A549 (cell line): ENCODE measurements around the gene SCO2. TPM values are rescaled to one million over a fixed set of nuclear protein-coding genes. Genes with fewer than 3 reads are reported as not detected.

ENCODE experiments used
- ATAC-seq, 2 experiments: fragments of 200-7000 bp in 1 of 2; fragments of >200 bp in 1 of 2; cut with Nextera tagmentation in 1 of 2; cut with Tn5 transposase in 1 of 2; 3 replicates each; pipeline versions ENCODE4 v1.8.0 to v1.9.1; 2018 to 2020; ENCODE audit warnings: mild to moderate bottlenecking in 1 of 2, moderate library complexity in 1 of 2
- CTCF ChIA-PET: fragments of 300-600 bp; sonication (Branson Sonifier 250); formaldehyde crosslinking; extraction: SDS; loops from one replicate; lab custom pipeline; 2021; ENCODE audit warnings: antibody characterized with exemption, inconsistent platforms; lab: Yijun Ruan, JAX
- POLR2A ChIA-PET: fragments of 350-600 bp; formaldehyde crosslinking; extraction: SDS; loops from one replicate; lab custom pipeline; 2021; ENCODE audit warnings: antibody characterized with exemption, inconsistent platforms; lab: Yijun Ruan, JAX
- DNase-seq, 2 experiments: peaks; one replicate each; pipeline versions ENCODE4 v3.0.0 to v3.0.0-alpha.2; 2011 to 2016; ENCODE audit warnings: low read depth in 1 of 2, low spot score in 1 of 2
- FAIRE-seq: peaks from 2 replicates; lab custom pipeline; 2011; peaks lifted over from hg19 to GRCh38; lab: Jason Lieb, UNC
- H3K27ac ChIP-seq, 2 experiments: fragments of >200 bp; sonication (Bioruptor Twin); formaldehyde crosslinking; 3 replicates each; pipeline ENCODE4 v1.5.1; 2016 to 2017
- H3K4me1 ChIP-seq: fragments of >200 bp; sonication (Bioruptor Twin); formaldehyde crosslinking; 3 replicates; pipeline ENCODE4 v1.6.1; 2016
- H3K4me2 ChIP-seq: fragments of >200 bp; sonication (Bioruptor Twin); formaldehyde crosslinking; 3 replicates; pipeline ENCODE4 v1.6.1; 2016
- H3K4me3 ChIP-seq: fragments of >200 bp; sonication (Bioruptor Twin); formaldehyde crosslinking; 3 replicates; pipeline ENCODE4 v1.5.1; 2016
- H3K9me3 ChIP-seq: fragments of >200 bp; sonication (Bioruptor Twin); formaldehyde crosslinking; 3 replicates; pipeline ENCODE4 v1.6.1; 2016
- ATOH8 ChIP-seq: fragments of 250-450 bp; sonication (Bioruptor Pico); IDR thresholded peaks from 2 replicates; pipeline ENCODE4 v1.5.0; 2020; ENCODE audit warnings: low read depth, mild to moderate bottlenecking, moderate library complexity
- BCL3 ChIP-seq: fragments of >200 bp; sonication (Bioruptor Twin); formaldehyde crosslinking; IDR thresholded peaks from 3 replicates; pipeline ENCODE4 v1.6.1; 2016
- BHLHE40 ChIP-seq: IDR thresholded peaks from 2 replicates; pipeline ENCODE4 v1.6.1; 2012; ENCODE audit warnings: low read depth, low read length, inconsistent platforms
- CBX8 ChIP-seq: fragments of 200-600 bp; sonication (generic); IDR thresholded peaks from 2 replicates; pipeline ENCODE4 v1.6.1; 2016
- CEBPB ChIP-seq, 2 experiments: fragments of >200 bp in 1 of 2; sonication (Bioruptor Twin) in 1 of 2; formaldehyde crosslinking in 1 of 2; IDR thresholded peaks; 2 replicates each; pipeline ENCODE4 v1.6.1; 2012 to 2016
- CHD2 ChIP-seq: fragments of 150-350 bp; IDR thresholded peaks from 2 replicates; pipeline ENCODE4 v1.6.1; 2014; ENCODE audit warnings: low read length; ENCODE audit not compliant: partially characterized antibody
- CHD4 ChIP-seq: fragments of 200-600 bp; sonication (generic); IDR thresholded peaks from 2 replicates; pipeline ENCODE4 v1.6.1; 2016; ENCODE audit warnings: antibody characterized with exemption, mild to moderate bottlenecking, borderline replicate concordance
- CTCF ChIP-seq: fragments of >200 bp; sonication (Bioruptor Twin); formaldehyde crosslinking; IDR thresholded peaks from 3 replicates; pipeline ENCODE4 v1.5.1; 2016
- E2F6 ChIP-seq: IDR thresholded peaks from 2 replicates; pipeline ENCODE4 v1.6.1; 2012; ENCODE audit warnings: low read depth, borderline replicate concordance
- EHF ChIP-seq: fragments of 250-450 bp; sonication (Bioruptor Pico); IDR thresholded peaks from 2 replicates; pipeline ENCODE4 v1.5.0; 2020; ENCODE audit warnings: mild to moderate bottlenecking
- FOSL2 ChIP-seq, 2 experiments: fragments of 450-650 bp in 1 of 2; fragments of >200 bp in 1 of 2; sonication (Bioruptor Twin) in 1 of 2; formaldehyde crosslinking; IDR thresholded peaks; 2 replicates each; pipeline versions ENCODE4 v1.5.0 to v1.6.1; 2016 to 2020; ENCODE audit warnings: mild to moderate bottlenecking in 1 of 2, moderate library complexity in 1 of 2
- HDAC2 ChIP-seq: fragments of 200-600 bp; sonication (generic); IDR thresholded peaks from 2 replicates; pipeline ENCODE4 v1.6.1; 2016
- HOXA7 ChIP-seq: fragments of 250-450 bp; sonication (Bioruptor Pico); IDR thresholded peaks from 2 replicates; pipeline ENCODE4 v1.5.0; 2020; ENCODE audit warnings: mild to moderate bottlenecking, moderate library complexity
- HOXB13 ChIP-seq: fragments of 250-450 bp; sonication (Bioruptor Pico); IDR thresholded peaks from 2 replicates; pipeline ENCODE4 v1.5.0; 2020; ENCODE audit warnings: low read depth, mild to moderate bottlenecking, moderate library complexity
- KDM1A ChIP-seq: fragments of 200-600 bp; sonication (generic); IDR thresholded peaks from 2 replicates; pipeline ENCODE4 v1.6.1; 2016; ENCODE audit warnings: low read depth, mild to moderate bottlenecking
- KDM5A ChIP-seq: fragments of 200-600 bp; sonication (generic); IDR thresholded peaks from 2 replicates; pipeline ENCODE4 v1.6.1; 2016; ENCODE audit warnings: antibody characterized with exemption, mild to moderate bottlenecking
- MAZ ChIP-seq: fragments of 150-350 bp; IDR thresholded peaks from 2 replicates; pipeline ENCODE4 v1.6.1; 2014; ENCODE audit warnings: antibody characterized with exemption, low read depth, low read length, borderline replicate concordance
- NFE2L2 ChIP-seq: fragments of 150-350 bp; conservative IDR thresholded peaks from 2 replicates; pipeline ENCODE4 v1.6.1; 2014; ENCODE audit warnings: low read length
- PHF8 ChIP-seq: fragments of 200-600 bp; sonication (generic); IDR thresholded peaks from 2 replicates; pipeline ENCODE4 v1.6.1; 2016; ENCODE audit warnings: low read depth, mild to moderate bottlenecking, antibody characterized with exemption, moderate library complexity, borderline replicate concordance
- POLR2A ChIP-seq: IDR thresholded peaks from 2 replicates; pipeline ENCODE4 v1.6.1; 2012; ENCODE audit warnings: mild to moderate bottlenecking, low read length
- RAD21 ChIP-seq, 2 experiments: fragments of >200 bp in 1 of 2; sonication (Bioruptor Twin) in 1 of 2; formaldehyde crosslinking in 1 of 2; IDR thresholded peaks in 1 of 2; conservative IDR thresholded peaks in 1 of 2; 2 replicates in 1 of 2; 3 replicates in 1 of 2; pipeline ENCODE4 v1.6.1; 2012 to 2018; ENCODE audit warnings: inconsistent platforms in 1 of 2
- RCOR1 ChIP-seq: fragments of 150-350 bp; IDR thresholded peaks from 2 replicates; pipeline ENCODE4 v1.6.1; 2014; ENCODE audit warnings: antibody characterized with exemption, low read length, low read depth
- REST ChIP-seq: fragments of 200-600 bp; sonication (generic); IDR thresholded peaks from 2 replicates; pipeline ENCODE4 v1.6.1; 2016; ENCODE audit warnings: antibody characterized with exemption, mild to moderate bottlenecking, moderate library complexity
- RNF2 ChIP-seq: fragments of 200-600 bp; sonication (generic); IDR thresholded peaks from 2 replicates; pipeline ENCODE4 v1.6.1; 2016; ENCODE audit warnings: low read depth, mild to moderate bottlenecking, antibody characterized with exemption, moderate library complexity, borderline replicate concordance
- SMC3 ChIP-seq: fragments of >200 bp; sonication (Bioruptor Twin); formaldehyde crosslinking; IDR thresholded peaks from 3 replicates; pipeline ENCODE4 v1.6.1; 2018; ENCODE audit warnings: inconsistent platforms
- SREBF2 ChIP-seq: fragments of 450-650 bp; IDR thresholded peaks from 2 replicates; pipeline ENCODE4 v1.6.1; 2014; ENCODE audit warnings: mild to moderate bottlenecking, moderate library complexity
- ZC3H11A ChIP-seq: fragments of 450-650 bp; IDR thresholded peaks from 2 replicates; pipeline ENCODE4 v1.6.1; 2014; ENCODE audit warnings: antibody characterized with exemption, mild to moderate bottlenecking
- WGBS: methylation state at CpG from one replicate; pipeline ENCODE4 v1.1.6; 2017; ENCODE audit errors: missing lambda C conversion rate; 5-methylcytosine and 5-hydroxymethylcytosine counted together
- polyA plus RNA-seq, 4 experiments: library from polyadenylated mRNA; depleted of rRNA in 3 of 4; stranded (reverse); fragments of >200 nt; fragmentation: RNase III in 1 of 4; extraction: RNeasy Plus Mini Kit Qiagen cat#74134 plus additional on column Dnase treatment in 1 of 4; gene quantifications; 2 replicates in 3 of 4; 3 replicates in 1 of 4; pipeline ENCODE4 v1.2.3, GENCODE V29; 2011 to 2017

Gene SCO2
- polyA plus RNA-seq, 2 of the 4 experiments (the other 2 are of a cell fraction): 0.37 to 1.7 TPM

GRCh38 chr22:50500452-50500851 lies 24.9 kb downstream of the SCO2 start:
- no peak overlapping the region for H3K27ac ChIP-seq
- no peak for FAIRE-seq
- H3K4me2 ChIP-seq: no peak overlapping the region
- peaks cover 7% of the 10 kb centered on the region; the same call in 1 of the 3 replicates for H3K4me1 ChIP-seq
- H3K4me3 ChIP-seq: no peak overlapping the region
- H3K9me3 ChIP-seq: no peaks in the 10 kb centered on the region
- no peak for ATAC-seq
- POLR2A ChIA-PET: interaction anchor here (0.7 kb wide), 1 partner anchor 174 kb away, joined by 3 read pairs; the partner anchor contains the start of gene DENND6B
- no peak for DNase-seq
- TF ChIP-seq HDAC2 (no peak), SREBF2 (no peak), RCOR1 (no peak), E2F6 (no peak), POLR2A (no peak), SMC3 (no peak), CHD2 (no peak), HOXA7 (CRISPR knock-in tag) (no peak), ATOH8 (CRISPR knock-in tag) (no peak), NFE2L2 (no peak), FOSL2 (IDR thresholded peaks at IDR 0.05) (no peak), FOSL2 (CRISPR knock-in tag; IDR thresholded peaks at IDR 0.05) (no peak), CEBPB (IDR thresholded peaks at IDR 0.05) (no peak), HOXB13 (no peak), CHD4 (no peak), ZC3H11A (no peak), PHF8 (no peak)
- 96% methylated on average over 12 of the region's 12 CpGs for WGBS
- CTCF ChIA-PET: interaction anchor here (1.6 kb wide), 1 partner anchor 45 kb away, joined by 3 read pairs; no protein-coding TSS in a partner anchor

- Histone ChIP-seq H3K27ac (no peak overlapping the region), H3K4me1 (peaks cover 7% of the 10 kb centered on the region; the same call in 1 of the 3 replicates), H3K4me3 (0 out of 3 replicates have a peak overlapping the region, but pooled peaks have one; percentile 14), H3K4me2 (peak overlapping the region; percentile 75), H3K9me3 (no peaks in the 10 kb centered on the region)
- ATAC-seq (peak; percentile 90 to 94), FAIRE-seq (no peak), DNase-seq (peak; percentile 65 to 72)
- ChIA-PET POLR2A (interaction anchor here (0.7 to 0.8 kb wide), 2 partner anchors 9 to 27 kb away, joined by 3 read pairs; partner anchors contain the start of genes LMF2 and SCO2), CTCF (interaction anchor here (0.7 to 1.9 kb wide), 20 partner anchors 9 to 259 kb away, joined by 3 to 9 read pairs (median 4); partner anchors contain the start of genes LMF2, MIOX, NCAPH2 and SCO2)
- WGBS: 5% methylated on average over 13 of the region's 13 CpGs
- no peak for TF ChIP-seq BCL3
- peak; percentile 61 for TF ChIP-seq CTCF
- TF ChIP-seq KDM1A: no peak
- TF ChIP-seq CEBPB (IDR thresholded peaks at IDR 0.05): no peak
- no peak for TF ChIP-seq ATOH8 (CRISPR knock-in tag)
- peak; percentile 55 for TF ChIP-seq SMC3
- no peak for TF ChIP-seq HOXB13
- TF ChIP-seq RNF2: no peak
- TF ChIP-seq REST: peak; percentile 56; the same call in 1 of the 2 replicates
- TF ChIP-seq MAZ: no peak
- no peak for TF ChIP-seq HOXA7 (CRISPR knock-in tag)
- TF ChIP-seq CBX8: no peak
- no peak for TF ChIP-seq EHF (CRISPR knock-in tag)
- TF ChIP-seq CHD2: no peak
- no peak for TF ChIP-seq BHLHE40
- no peak for TF ChIP-seq KDM5A
- TF ChIP-seq RAD21 (conservative IDR thresholded peaks at IDR 0.05 in 1 of 2, IDR thresholded peaks at IDR 0.05 in 1 of 2): peak; percentile 60 to 70
Measured at GRCh38 chr22:50498322-50498890, 27.0 kb downstream of the SCO2 start.
